C4-2B (cell line): ENCODE measurements around the gene DCTN1.

Experiments
- CTCF ChIP-seq: fragments of 450-650 bp; conservative IDR thresholded peaks from 2 replicates; pipeline ENCODE4 v1.5.1; 2017; ENCODE audit warnings: mild to moderate bottlenecking
- ZFX ChIP-seq: fragments of 450-650 bp; IDR thresholded peaks from 2 replicates; pipeline ENCODE4 v1.6.1; 2017

- no peak for TF ChIP-seq CTCF
- TF ChIP-seq ZFX = no peak
These were observed 47.4 kb upstream of the DCTN1 start for GRCh38 chr2:74427551-74427950.
